GM12874 (cell line): ENCODE results near the gene STEAP3.

Experiments
- TF ChIP-seq, protein P1 (sequence below): IDR thresholded peaks from 2 replicates; pipeline ENCODE4 v1.5.1; 2011; ENCODE audit warnings: low read depth, mild to moderate bottlenecking, control low read depth, low read length, moderate library complexity; ENCODE audit not compliant: insufficient read depth

STEAP3 gene

DNA sequence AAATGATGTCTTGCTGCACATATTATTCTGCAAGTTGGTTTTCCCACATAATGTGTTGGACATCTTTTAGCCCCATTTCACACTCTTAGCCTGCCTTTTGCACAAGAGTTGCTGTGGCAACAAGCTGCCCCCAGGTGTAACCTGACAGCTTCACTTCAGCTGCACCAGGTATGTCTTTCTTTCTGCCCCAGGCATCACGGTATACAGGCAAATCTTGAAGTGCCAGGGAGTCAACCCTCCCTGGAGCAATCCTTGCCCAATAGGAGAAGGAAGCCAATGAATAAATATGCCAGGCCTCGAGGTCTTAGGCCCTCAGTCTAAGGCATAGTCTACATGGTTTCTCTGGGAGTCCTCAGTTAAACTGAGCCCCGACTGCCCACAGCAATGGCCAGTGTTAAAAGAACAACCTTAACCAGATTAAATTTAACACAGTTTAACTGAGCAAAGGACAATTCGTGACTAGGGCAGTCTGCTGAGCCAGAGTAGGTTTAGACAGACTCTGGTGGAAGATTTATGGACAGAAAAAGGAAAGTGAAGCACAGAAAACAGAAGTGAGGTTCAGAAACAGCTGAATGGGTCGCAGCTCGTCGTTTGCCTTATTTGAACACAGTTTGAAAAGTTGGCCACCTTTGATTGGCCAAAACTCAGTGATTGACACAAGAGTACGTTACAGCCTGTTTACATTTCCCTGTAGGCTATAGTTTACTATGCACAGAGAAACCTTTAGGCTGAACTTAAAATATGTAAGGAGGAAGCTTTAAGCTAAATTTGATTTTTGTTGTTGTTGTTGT lies 33.1 kb upstream of the STEAP3 start:
- TF ChIP-seq, protein P1, sequence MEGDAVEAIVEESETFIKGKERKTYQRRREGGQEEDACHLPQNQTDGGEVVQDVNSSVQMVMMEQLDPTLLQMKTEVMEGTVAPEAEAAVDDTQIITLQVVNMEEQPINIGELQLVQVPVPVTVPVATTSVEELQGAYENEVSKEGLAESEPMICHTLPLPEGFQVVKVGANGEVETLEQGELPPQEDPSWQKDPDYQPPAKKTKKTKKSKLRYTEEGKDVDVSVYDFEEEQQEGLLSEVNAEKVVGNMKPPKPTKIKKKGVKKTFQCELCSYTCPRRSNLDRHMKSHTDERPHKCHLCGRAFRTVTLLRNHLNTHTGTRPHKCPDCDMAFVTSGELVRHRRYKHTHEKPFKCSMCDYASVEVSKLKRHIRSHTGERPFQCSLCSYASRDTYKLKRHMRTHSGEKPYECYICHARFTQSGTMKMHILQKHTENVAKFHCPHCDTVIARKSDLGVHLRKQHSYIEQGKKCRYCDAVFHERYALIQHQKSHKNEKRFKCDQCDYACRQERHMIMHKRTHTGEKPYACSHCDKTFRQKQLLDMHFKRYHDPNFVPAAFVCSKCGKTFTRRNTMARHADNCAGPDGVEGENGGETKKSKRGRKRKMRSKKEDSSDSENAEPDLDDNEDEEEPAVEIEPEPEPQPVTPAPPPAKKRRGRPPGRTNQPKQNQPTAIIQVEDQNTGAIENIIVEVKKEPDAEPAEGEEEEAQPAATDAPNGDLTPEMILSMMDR, result no peak

DNA sequence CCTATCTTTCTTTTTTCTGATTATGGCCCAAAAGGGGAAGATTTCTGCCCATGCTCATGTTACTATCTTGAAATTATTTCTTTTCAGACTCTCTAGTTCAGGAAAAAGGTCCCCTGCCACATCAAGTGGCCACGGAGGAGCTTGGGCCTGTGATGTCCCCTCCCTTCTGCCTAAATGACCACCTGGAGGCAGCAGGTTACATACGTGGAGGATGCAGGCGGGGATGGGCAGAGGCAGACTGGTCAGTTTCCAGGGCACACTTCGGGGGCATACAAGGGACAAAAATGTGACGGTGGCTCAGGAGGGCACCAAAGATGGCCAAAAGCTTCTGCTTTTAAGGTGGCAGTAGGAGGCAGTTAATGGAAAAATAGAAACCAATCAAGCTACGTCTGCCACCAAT lies 30.7 kb upstream of the STEAP3 start:
- TF ChIP-seq, protein P1, result no peak

DNA sequence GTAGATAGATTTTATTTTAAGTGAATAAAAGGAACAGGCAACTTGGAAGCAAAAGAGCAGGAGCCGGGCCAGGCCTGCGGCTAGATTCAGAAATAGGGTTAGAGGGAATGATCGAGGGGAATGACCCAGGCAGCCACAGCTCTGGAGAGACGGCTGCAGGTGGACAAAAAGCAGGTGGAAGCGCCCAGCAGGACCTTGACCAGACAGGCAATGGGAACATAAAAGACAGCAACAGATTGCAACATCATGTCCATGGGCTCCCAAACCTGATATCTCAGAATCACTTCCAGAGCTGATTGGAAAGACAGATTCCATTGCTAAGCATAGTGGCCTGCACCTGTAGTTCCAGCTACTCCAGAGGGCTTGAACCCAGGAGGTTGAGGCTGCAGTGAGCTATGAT lies 28.6 kb upstream of the STEAP3 start:
- TF ChIP-seq, protein P1, result no peak

DNA sequence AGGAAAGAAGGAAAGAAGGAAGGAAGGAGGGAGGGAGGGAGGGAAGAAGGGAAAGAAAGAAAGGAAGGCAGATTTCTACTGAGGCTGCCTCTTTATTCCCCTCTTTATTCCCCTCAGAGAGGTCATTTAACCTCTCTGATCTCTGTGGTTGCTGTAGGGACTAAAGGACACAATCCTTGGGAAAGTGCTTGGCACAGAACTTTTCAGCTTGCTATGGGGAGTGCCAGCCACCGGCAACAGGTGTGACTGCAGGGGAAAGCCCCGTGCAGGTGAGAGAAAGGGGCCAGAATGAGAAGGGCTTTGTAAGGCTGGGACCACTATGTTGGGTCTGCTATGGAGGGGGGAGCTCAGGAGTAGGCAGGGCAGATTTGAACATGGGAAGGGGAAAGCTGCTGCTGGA lies 27.7 kb upstream of the STEAP3 start:
- TF ChIP-seq, protein P1, result no peak

GRCh38 chr2:119196301-119197125 lies 27.1 kb upstream of the STEAP3 start:
- TF ChIP-seq, protein P1, result no peak

GRCh38 chr2:119197126-119197405 lies 26.6 kb upstream of the STEAP3 start:
- TF ChIP-seq, protein P1, result no peak

DNA sequence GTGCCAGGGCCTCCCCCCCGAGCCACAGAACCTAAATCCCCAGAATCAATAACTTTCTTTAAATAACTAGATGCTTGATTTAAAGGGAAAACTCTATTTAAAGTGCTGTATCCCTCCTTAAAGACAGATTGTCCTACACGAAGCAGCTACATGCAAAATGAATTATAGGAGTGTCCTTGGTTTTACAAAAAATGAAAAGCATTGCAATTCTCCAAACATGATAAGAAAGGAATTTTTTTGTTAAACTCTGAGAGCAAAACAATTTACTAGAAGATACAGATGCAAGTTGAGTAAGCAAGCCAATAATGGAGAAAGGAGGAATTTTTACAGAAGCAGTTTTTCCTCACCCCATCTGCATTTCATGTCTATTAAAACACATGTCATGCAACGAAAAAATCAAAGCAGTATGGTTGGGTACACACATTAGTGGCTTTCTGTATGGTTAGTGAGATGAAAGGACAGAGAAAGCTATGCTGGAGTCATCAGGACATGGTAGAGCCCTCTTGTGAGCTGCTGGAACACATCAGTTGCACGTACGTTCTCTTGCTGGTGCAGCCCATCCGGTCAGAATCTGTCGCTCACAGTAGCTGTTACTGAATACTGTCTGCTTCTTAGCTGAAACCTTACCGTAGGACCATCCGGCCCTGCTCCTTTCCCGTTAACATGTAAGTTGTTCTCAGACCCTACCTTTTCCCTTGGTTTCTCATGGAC lies 25.9 kb upstream of the STEAP3 start:
- TF ChIP-seq, protein P1, result no peak
